Activated naive CD4-positive, alpha-beta T cell treated with anti-CD3 and anti-CD28 coated beads for 36 hours (primary cell): ENCODE results near the gene DUSP11. TPM values are rescaled to one million over a fixed set of nuclear protein-coding genes. Genes with fewer than 3 reads are reported as not detected.
"Not testable (repeated sequence)": the region's sequence is repeated elsewhere in the genome, so short reads cannot be mapped to it uniquely, and the experiment has no call there.

Experiments used
- CTCF ChIA-PET: fragments of 350-600 bp; sonication (Branson Sonifier 250); formaldehyde crosslinking; loops from one replicate; lab custom pipeline; 2021; ENCODE audit warnings: antibody characterized with exemption; lab: Charles Lee
- DNase-seq: peaks from one replicate; pipeline ENCODE4 v3.0.0-alpha.2; 2020
- H3K27ac Mint-ChIP-seq: one replicate; pipeline ENCODE4 v1.8.0; 2021; ENCODE audit warnings: mild to moderate bottlenecking, mixed read lengths
- H3K27me3 Mint-ChIP-seq: one replicate; pipeline ENCODE4 v1.8.0; 2021; ENCODE audit warnings: low read depth, mixed read lengths
- H3K36me3 Mint-ChIP-seq: one replicate; pipeline ENCODE4 v1.8.0; 2021; ENCODE audit warnings: low read depth, mixed read lengths
- H3K4me1 Mint-ChIP-seq: one replicate; pipeline ENCODE4 v1.8.0; 2021; ENCODE audit warnings: low read depth, mixed read lengths
- H3K4me3 Mint-ChIP-seq: one replicate; pipeline ENCODE4 v1.8.0; 2021; ENCODE audit warnings: mild to moderate bottlenecking, moderate library complexity, mixed read lengths
- H3K9me3 Mint-ChIP-seq: one replicate; pipeline ENCODE4 v1.8.0; 2021; ENCODE audit warnings: mixed read lengths
- intact Hi-C: fragments of 100-400 bp; cut with micrococcal nuclease; formaldehyde crosslinking; loops from one replicate; pipeline ENCODE4 v1.15.1; 2023
- total RNA-seq, 2 experiments: library from RNA; stranded (reverse); gene quantifications; one replicate each; pipeline ENCODE4 v1.2.3, GENCODE V29; 2021

DUSP11 gene
- total RNA-seq, 2 experiments from 2014 or later, result 22.7 to 24.4 TPM

DNA sequence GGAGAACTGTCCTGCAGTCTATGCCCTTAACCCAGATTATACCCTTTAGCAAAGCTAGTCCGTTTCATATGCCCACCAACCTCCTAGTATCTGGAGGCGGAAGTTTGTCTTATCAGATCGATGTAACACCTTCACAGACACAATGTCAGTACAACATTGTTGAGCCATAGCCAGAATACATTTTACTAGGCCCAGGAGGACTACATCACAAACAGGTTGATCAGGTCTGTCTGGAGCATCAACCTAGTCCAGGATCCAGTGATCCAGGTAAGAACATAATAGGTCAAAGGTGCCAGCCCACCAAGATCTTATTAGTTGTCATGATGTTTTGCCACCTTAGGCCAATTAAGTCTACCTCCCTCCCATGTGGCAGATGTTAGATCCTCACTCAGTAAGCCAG lies 40.8 kb downstream of the DUSP11 start:
- Mint-ChIP-seq H3K4me3 (no peak overlapping the region), H3K9me3 (no peaks in the 10 kb centered on the region), H3K36me3 (peaks cover 27% of the 10 kb centered on the region), H3K27me3 (no peaks in the 10 kb centered on the region), H3K27ac (no peak overlapping the region), H3K4me1 (peaks cover 15% of the 10 kb centered on the region)
- intact Hi-C loops, result no loop called here
- DNase-seq, result no peak
- CTCF ChIA-PET, result interaction anchor here (1.0 kb wide), 1 partner anchor 85 kb away, joined by 3 read pairs; no protein-coding TSS in a partner anchor

DNA sequence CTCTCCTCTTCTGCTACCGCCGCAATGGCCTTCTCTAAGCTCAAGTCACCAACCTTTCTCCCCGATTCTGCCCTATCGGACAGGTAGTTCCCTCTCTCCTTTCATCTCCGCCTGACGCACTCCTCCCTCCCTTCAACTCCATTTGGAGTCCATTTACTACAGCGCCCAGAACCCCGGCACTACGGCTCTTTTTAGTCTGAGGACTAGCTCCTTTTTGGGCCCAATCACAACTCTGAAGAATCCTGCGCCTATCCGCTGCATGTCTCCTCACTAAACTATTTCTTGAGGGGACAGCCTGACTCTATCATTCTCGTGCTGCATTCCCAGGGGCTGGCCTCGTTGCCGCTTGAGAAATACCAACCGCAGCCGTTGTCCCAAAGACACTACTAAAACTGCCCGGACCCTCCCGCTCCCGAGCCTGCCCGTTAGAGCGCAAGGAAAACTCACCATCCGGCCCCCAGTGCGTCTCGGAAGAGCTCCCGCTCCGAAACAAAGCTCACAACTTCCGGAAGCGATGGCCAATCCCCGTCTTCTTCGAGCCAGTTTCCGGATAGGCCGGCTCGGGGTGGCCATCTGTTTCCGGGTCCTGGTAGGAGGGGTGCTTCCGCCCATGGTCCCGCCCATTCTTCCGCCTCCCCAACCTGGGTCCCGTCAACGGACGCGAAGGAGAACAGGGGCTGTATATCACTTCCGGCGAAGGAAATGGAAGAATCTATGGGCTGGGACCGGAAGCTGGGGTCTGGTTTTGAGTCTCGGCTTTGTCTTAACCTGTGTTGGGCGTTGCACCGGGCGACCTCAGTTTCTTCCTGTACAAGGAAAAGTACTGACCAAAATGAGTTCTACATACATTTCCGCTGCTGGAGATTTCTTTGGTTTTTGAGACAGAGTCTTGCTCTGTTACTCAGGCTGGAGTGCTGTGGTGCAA lies 42.8 kb downstream of the DUSP11 start, which contains the start of gene TPRKB:
TPRKB (minus strand) TSS at position 491 of the 925 bp plus-strand sequence. CDS start 2,776 bp downstream, outside the sequence.
- CTCF ChIA-PET, result no interaction called here
- Mint-ChIP-seq H3K9me3 (no peaks in the 10 kb centered on the region), H3K27ac (peak within 1 kb of the TSS; percentile 76), H3K4me1 (peaks cover 15% of the 10 kb centered on the region), H3K27me3 (no peaks in the 10 kb centered on the region), H3K4me3 (peak within 1 kb of the TSS; percentile 88), H3K36me3 (peaks cover 28% of the 10 kb centered on the region)
- intact Hi-C loops, result loop anchor here (1.0 to 2.0 kb wide), 13 partner anchors 43 to 523 kb away; partner anchors contain the start of genes ALMS1, BOLA3, DGUOK and DUSP11
- DNase-seq, result peak; percentile 99

DNA sequence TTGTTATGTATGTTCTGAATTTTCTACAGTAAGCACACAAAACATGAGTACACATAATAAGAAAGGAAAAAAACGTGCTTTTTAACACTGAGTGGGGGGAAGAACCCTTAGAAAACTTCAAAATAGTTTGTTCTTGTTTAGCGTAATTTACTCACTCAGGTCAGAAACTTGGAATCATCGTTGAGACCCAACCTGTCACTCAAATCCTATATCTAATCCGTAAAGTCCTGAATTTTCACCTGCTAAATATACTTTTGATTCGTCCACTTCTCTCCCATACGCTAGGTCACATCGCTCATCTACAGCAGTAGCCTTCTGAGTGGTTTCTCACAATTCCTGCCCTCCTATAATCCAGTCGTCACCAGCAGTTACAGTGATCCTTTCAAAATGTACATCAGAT lies 43.5 kb downstream of the DUSP11 start:
- Mint-ChIP-seq H3K36me3 (peaks cover 27% of the 10 kb centered on the region), H3K4me1 (peaks cover 15% of the 10 kb centered on the region), H3K27ac (peak overlapping the region; percentile 76), H3K9me3 (no peaks in the 10 kb centered on the region), H3K4me3 (peak overlapping the region; percentile 88), H3K27me3 (no peaks in the 10 kb centered on the region)
- CTCF ChIA-PET, result no interaction called here
- DNase-seq, result no peak
- intact Hi-C loops, result loop anchor here (2.0 kb wide), 2 partner anchors 410 to 444 kb away; partner anchors contain the start of genes BOLA3 and EGR4

DNA sequence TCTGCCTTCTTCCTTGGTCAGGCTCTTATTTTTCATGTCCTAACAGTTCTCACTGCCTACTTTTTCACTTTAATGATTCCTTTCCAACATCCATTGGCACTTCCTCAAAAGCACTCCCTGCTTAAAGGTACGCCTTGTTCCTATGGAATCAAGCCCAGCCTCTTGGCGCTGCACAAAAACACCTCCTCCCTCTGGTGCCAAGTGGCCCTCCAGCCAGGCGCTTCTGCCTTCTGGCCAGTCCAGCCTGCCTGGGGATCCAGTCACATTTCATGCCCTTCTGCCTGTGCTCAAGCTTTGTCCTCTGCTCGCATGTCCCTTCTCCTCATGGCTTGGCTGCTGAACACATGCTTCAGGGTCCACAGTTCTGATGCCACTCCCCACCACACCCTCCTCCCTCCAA lies 49.1 kb downstream of the DUSP11 start:
- Mint-ChIP-seq H3K9me3 (no peaks in the 10 kb centered on the region), H3K4me1 (peaks cover 2% of the 10 kb centered on the region), H3K36me3 (peaks cover 31% of the 10 kb centered on the region), H3K27ac (no peak overlapping the region), H3K4me3 (no peak overlapping the region), H3K27me3 (no peaks in the 10 kb centered on the region)
- CTCF ChIA-PET, result no interaction called here
- intact Hi-C loops, result no loop called here
- DNase-seq, result no peak

DNA sequence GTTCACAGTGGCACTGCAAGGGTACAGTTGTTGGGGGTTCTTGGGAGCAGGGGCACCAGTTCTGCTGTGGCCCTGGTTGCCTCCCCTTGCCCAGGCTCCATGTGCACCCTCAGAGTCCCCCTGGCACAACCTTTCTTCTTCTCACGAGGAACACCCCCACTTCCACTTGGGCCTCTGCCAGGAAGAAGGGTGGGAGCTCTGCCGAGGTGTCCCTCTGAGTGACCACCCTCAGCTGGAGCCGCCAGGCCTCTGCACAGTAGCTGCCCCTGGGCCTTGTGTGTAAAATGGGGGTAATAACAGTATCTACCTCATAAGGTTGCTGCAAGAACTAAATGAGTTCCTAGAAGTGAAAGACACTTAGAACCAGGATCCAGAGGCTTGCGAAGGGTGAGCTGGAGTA lies 51.2 kb downstream of the DUSP11 start:
- CTCF ChIA-PET, result interaction anchor here (0.6 kb wide), 1 partner anchor 26 kb away, joined by 4 read pairs; no protein-coding TSS in a partner anchor
- Mint-ChIP-seq H3K4me3 (no peak overlapping the region), H3K27me3 (no peaks in the 10 kb centered on the region), H3K9me3 (no peaks in the 10 kb centered on the region), H3K36me3 (peaks cover 29% of the 10 kb centered on the region), H3K27ac (no peak overlapping the region), H3K4me1 (no peaks in the 10 kb centered on the region)
- intact Hi-C loops, result no loop called here
- DNase-seq, result no peak

DNA sequence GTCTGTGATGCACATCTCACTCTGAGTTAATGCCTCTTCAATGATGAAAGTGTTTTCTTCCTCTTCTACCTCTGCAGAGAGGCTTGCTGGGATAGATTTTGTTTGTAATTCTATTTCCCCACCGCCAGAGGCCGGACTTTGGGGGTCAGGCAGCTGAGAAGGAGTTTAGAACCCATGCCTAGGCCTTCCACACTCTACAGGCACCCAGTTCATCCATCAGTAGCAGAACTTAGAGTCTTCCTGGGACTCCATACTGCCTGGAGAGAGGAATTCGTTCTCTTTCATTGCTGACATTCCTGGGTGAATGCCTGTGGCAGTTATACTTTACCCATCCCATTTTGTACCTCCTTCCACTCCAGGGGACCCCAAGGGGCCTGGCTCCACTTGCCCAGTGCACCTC lies 51.9 kb downstream of the DUSP11 start:
- CTCF ChIA-PET, result no interaction called here
- no peak overlapping the region for H3K4me3 Mint-ChIP-seq
- no peaks in the 10 kb centered on the region for H3K27me3 Mint-ChIP-seq
- no peak overlapping the region for H3K27ac Mint-ChIP-seq
- no peak for DNase-seq
- no peaks in the 10 kb centered on the region for H3K4me1 Mint-ChIP-seq
- intact Hi-C loops, result no loop called here
- H3K9me3 Mint-ChIP-seq, result no peaks in the 10 kb centered on the region
- peaks cover 27% of the 10 kb centered on the region for H3K36me3 Mint-ChIP-seq

DNA sequence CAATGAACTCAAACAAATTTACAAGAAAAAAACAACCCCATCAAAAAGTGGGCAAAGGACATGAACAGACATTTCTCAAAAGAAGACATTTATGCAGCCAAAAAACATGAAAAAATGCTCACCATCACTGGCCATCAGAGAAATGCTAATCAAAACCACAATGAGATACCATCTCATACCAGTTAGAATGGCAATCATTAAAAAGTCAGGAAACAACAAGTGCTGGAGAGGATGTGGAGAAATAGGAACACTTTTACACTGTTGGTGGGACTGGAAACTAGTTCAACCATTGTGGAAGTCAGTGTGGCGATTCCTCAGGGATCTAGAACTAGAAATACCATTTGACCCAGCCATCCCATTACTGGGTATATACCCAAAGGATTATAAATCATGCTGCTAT lies 53.2 kb downstream of the DUSP11 start:
- H3K4me3 Mint-ChIP-seq, DNase-seq, H3K27ac Mint-ChIP-seq, H3K9me3 Mint-ChIP-seq, intact Hi-C loops, H3K4me1 Mint-ChIP-seq, H3K27me3 Mint-ChIP-seq, CTCF ChIA-PET: not testable (repeated sequence)
- H3K36me3 Mint-ChIP-seq, result peaks cover 20% of the 10 kb centered on the region

DNA sequence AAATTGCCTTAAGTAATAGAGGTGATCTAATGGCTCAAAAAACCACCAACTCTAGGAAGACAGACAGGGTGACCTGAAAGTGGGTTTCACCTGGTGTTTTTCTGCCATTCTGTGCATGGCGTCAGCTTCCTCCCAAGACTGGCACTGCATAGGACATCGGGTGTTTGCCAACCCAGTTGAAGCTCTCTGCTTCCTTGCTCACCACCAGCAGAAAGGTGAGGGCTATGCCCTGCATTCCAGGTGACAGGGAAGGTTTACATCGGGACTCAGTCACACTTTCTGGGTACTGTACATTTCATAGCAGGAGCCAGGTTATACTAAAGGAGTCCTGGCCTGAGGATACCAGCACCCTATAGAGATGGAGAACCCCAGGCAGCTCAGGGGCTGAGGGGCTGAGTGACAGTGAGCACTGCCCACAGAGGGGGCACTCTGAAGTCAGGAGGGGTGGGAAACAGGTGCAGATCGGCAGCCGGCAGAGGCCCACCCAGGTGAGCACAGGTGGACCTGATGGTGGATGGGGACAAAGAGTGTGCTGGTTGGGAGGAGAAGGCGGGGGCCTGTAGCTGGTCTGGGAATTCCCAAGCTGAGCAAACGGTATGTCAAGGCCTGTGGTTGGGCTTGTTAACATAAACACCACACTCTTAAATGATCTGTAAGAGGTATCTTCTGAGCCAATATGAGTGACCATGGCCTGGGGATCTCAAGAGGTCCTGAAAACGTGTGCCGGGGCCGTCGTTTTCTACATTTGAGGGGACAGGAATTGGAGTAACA lies 60.9 kb downstream of the DUSP11 start:
- no peak for DNase-seq
- CTCF ChIA-PET, result no interaction called here
- no peak overlapping the region for H3K27ac Mint-ChIP-seq

DNA sequence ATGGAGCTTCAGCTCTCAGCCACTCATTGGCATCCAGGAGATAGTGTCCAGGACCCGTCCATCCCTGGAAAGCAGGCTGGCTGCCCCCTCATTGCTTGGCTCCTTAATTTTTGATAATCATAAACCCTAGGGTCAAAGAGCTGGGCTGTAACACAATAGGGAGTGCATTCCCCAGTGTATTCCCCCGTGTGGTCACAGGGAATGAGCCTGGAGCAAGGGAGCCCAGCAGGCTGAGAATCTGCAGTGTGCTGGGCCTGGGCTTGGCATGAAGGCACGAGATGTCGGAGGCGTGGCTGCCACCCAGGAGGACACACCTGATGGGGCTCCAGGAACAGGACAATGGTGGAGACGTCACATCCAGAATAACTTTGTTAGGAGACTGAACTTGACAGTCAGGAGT lies 61.5 kb downstream of the DUSP11 start:
- Mint-ChIP-seq H3K9me3 (peaks cover 8% of the 10 kb centered on the region), H3K4me1 (no peaks in the 10 kb centered on the region), H3K27me3 (no peaks in the 10 kb centered on the region), H3K27ac (no peak overlapping the region), H3K4me3 (no peak overlapping the region), H3K36me3 (peaks cover 5% of the 10 kb centered on the region)
- intact Hi-C loops, result no loop called here
- DNase-seq, result no peak
- CTCF ChIA-PET, result no interaction called here

More for the DNA sequence above, 60.9 kb downstream of the DUSP11 start:
- Mint-ChIP-seq H3K4me3 (no peak overlapping the region), H3K4me1 (no peaks in the 10 kb centered on the region), H3K9me3 (peaks cover 4% of the 10 kb centered on the region), H3K27me3 (no peaks in the 10 kb centered on the region), H3K36me3 (peaks cover 7% of the 10 kb centered on the region)
- intact Hi-C loops, result no loop called here

DNA sequence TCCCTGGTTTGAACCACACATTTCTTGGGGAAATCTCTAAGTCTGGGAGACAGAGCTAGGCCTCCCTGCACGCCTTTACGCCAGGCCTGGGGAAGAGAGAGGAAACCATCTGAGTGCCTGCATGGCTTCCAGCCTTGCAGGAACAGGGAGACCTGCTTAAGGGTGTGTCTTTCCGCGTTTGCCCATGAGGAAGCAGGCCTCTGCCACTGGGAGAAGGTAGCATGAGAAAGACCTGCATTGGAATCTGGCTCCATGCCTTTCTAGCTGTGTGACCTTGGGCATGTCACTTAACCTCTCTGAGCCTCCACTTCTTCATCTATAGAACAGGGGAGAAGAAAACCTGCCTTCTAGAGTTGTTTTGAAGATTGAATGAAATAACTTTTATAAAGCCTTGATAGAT lies 62.2 kb downstream of the DUSP11 start:
- H3K36me3 Mint-ChIP-seq, H3K27me3 Mint-ChIP-seq, DNase-seq, H3K9me3 Mint-ChIP-seq, H3K4me1 Mint-ChIP-seq, H3K27ac Mint-ChIP-seq, intact Hi-C loops, H3K4me3 Mint-ChIP-seq: not testable (repeated sequence)
- CTCF ChIA-PET, result interaction anchor here (0.6 kb wide), 1 partner anchor 62 kb away, joined by 3 read pairs; no protein-coding TSS in a partner anchor

DNA sequence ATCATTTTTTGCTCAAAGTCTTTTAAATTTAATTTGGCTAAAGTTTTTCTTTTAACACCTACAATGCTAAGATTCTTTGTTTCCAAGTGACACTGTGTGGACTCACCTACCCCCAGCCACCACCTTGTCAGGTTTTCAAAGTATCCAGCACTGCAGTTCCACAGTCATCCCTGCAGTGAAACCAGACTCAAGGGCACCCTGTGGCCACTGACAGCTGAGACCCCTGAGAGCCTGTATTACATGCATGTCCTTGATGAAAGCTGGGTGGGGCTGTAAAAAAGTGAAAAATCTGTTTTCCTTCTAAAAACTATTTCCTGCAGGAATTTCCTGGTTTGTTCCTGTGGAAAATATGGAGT lies 62.7 kb downstream of the DUSP11 start:
- CTCF ChIA-PET, result interaction anchor here (0.6 kb wide), 1 partner anchor 62 kb away, joined by 3 read pairs; no protein-coding TSS in a partner anchor
- peaks cover 10% of the 10 kb centered on the region for H3K9me3 Mint-ChIP-seq
- H3K36me3 Mint-ChIP-seq, result peaks cover 4% of the 10 kb centered on the region
- H3K27me3 Mint-ChIP-seq, result no peaks in the 10 kb centered on the region
- no peak for DNase-seq
- H3K4me1 Mint-ChIP-seq, result no peaks in the 10 kb centered on the region
- H3K4me3 Mint-ChIP-seq, result no peak overlapping the region
- intact Hi-C loops, result no loop called here
- no peak overlapping the region for H3K27ac Mint-ChIP-seq

DNA sequence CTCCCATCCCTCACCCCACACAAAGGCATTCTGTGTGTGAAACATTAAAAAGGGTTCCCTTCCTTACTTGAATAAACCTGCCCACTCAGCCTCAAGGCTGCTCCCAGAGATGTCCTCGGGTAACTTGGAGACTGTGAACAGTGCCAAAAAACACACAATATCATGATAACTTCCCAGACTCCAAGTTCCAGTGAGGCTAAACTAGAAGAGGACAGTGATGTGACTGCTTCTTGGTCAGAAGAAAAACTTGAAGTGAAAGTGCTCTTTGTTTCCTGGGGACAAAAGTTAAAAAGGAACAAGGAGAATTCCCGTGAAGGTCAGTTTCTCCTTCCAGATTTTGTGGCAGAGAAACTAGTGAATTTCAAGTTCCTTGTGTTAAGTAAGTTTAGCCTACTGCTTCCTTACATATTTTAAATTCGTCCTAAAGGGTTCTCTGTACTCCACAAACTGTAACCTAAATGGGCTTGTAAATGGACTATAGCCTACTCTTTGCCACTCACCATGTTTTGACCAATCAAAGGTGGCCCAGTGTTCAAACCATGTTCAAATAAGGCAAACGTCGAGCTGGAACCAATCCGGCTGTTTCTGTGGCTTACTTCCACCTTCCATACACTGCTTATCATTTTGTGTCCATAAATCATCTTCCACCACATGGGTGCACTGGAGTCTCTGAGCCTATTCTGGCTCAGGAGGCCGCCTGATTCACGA lies 63.2 kb downstream of the DUSP11 start:
- intact Hi-C loops, result no loop called here
- DNase-seq, result no peak
- Mint-ChIP-seq H3K36me3 (peaks cover 4% of the 10 kb centered on the region), H3K4me1 (no peaks in the 10 kb centered on the region), H3K4me3 (no peak overlapping the region), H3K9me3 (peaks cover 10% of the 10 kb centered on the region), H3K27me3 (no peaks in the 10 kb centered on the region), H3K27ac (no peak overlapping the region)
- CTCF ChIA-PET, result no interaction called here
